ENCODE results near the gene LOXL3.

Gene LOXL3

DNA sequence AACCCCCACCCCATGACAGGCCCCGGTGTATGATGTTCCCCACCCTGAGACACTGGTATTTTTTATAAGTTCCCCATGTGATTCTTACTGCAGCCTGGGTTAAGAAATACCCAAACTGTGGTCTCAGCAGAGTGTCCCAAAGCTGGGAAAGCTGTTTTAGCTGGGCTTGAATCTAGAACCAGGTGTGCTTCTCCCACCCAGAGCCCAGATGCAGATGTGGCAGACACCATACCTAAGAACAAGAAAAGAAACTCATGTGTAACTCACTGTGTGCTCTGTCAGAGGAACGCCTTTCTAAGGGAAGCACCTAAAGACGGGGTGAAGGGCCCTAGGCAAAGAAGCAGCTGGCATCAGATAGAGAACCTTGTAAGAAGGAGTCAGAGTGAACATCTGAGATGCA, 24.7 kb upstream of the LOXL3 start:
- TF ChIP-seq ZNF274 (IDR thresholded peaks at IDR 0.05; ENCODE audit: low read depth, low read length) (no peak), SUZ12 (IDR thresholded peaks at IDR 0.05; ENCODE audit: extremely low read depth, insufficient read depth, insufficient read length) (no peak), YY1 (IDR thresholded peaks at IDR 0.05; ENCODE audit: insufficient read depth, insufficient read length) (no peak)
- peaks cover 9% of the 10 kb centered on the region for H3K36me3 ChIP-seq (ENCODE audit: insufficient read depth, insufficient read length, low read length)
- H3K27me3 ChIP-seq (ENCODE audit: insufficient read depth, insufficient read length), result no peaks in the 10 kb centered on the region
- H3K4me3 ChIP-seq (ENCODE audit: insufficient read length, low read depth), result no peak overlapping the region
- no peak for DNase-seq (ENCODE audit: low read depth, low spot score)
- H3K9me3 ChIP-seq (ENCODE audit: insufficient read depth, low read length), result no peaks in the 10 kb centered on the region
- no peak overlapping the region for H3K9ac ChIP-seq (ENCODE audit: insufficient read length, low read depth)
- no peaks in the 10 kb centered on the region for H3K4me1 ChIP-seq (ENCODE audit: insufficient read depth, insufficient read length)

DNA sequence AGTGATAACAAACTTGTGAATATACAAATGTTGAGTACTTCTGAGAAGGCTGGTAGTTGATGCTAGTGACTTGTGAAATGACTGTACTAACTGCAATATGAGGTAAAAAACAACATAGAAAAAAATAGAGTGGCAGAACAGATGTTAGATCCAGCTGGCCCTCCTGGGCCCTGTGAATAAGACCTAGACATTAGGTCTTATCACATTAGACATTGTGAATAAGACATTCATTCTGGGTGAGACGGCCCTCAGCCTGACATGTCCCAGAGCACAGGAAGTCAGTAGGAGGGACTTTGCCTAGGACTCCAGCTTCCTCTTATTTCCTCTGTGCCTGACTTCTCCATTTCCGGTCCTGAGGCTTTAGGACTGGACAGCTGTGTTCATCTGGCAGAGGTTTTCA, 23.7 kb upstream of the LOXL3 start:
- TF ChIP-seq SUZ12 (IDR thresholded peaks at IDR 0.05; ENCODE audit: extremely low read depth, insufficient read depth, insufficient read length), result no peak
- TF ChIP-seq ZNF274 (IDR thresholded peaks at IDR 0.05; ENCODE audit: low read depth, low read length), result no peak
- no peak for TF ChIP-seq YY1 (IDR thresholded peaks at IDR 0.05; ENCODE audit: insufficient read depth, insufficient read length)
- Histone ChIP-seq H3K4me1 (ENCODE audit: insufficient read depth, insufficient read length) (no peaks in the 10 kb centered on the region), H3K4me3 (ENCODE audit: insufficient read length, low read depth) (no peak overlapping the region), H3K27me3 (ENCODE audit: insufficient read depth, insufficient read length) (no peaks in the 10 kb centered on the region), H3K9me3 (ENCODE audit: insufficient read depth, low read length) (no peaks in the 10 kb centered on the region), H3K9ac (ENCODE audit: insufficient read length, low read depth) (no peak overlapping the region), H3K36me3 (ENCODE audit: insufficient read depth, insufficient read length, low read length) (peaks cover 9% of the 10 kb centered on the region)
- DNase-seq (ENCODE audit: low read depth, low spot score), result no peak

DNA sequence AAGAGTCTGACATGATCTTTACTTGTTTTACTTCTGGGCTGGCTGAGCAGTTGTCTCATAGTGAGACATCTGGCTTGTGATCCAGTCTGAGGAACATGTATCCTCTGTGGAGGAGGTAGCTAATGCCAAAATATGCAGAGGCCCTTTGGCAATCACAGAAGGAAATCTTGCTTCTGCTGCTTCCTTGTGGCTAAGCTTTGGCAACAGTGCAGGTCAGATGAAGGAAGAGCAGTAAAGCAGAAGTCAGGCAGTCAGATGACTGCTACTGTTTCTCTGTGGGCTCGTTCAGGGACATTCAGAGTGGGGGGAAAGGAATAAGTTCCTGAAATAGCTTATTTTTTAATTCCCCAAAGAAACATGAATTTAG, 23.1 kb upstream of the LOXL3 start:
- no peak for DNase-seq (ENCODE audit: low read depth, low spot score)

DNA sequence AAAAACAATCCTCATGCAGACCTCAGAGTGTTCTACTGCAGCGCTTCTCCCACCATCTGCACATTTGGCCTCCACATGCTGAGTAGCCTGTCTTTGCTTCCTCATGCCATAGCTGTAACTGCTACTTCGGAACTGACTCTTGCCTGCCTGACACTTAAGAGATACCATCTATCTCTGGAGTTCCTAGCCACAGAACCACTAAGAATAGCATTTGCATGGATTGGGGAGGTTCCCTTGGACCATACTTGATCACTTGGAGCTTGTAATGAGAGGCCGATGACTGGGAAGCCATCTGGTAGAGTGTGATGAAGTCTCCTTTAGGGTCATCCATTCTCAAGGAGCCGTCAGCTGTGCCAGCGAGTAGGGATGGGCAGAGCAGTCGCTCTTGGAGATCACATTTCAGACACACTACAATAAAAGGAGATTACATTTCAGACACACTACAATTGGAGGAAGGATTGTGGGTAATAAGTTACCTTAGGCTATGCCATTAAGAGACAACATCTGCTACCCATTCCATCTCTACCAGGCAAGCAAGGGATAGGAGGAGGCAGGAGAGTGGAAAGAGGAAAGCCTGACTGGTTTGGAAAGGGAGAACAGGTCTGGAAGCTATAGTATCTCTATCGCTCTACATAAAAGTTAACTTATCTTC, 22.6 kb upstream of the LOXL3 start:
- Histone ChIP-seq H3K9ac (ENCODE audit: insufficient read length, low read depth) (no peak overlapping the region), H3K36me3 (ENCODE audit: insufficient read depth, insufficient read length, low read length) (peaks cover 7% of the 10 kb centered on the region)
- DNase-seq (ENCODE audit: low read depth, low spot score), result no peak

More for the DNA sequence above, 23.1 kb upstream of the LOXL3 start:
- Histone ChIP-seq H3K27me3 (ENCODE audit: insufficient read depth, insufficient read length) (no peaks in the 10 kb centered on the region), H3K9ac (ENCODE audit: insufficient read length, low read depth) (no peak overlapping the region), H3K36me3 (ENCODE audit: insufficient read depth, insufficient read length, low read length) (peaks cover 9% of the 10 kb centered on the region), H3K4me1 (ENCODE audit: insufficient read depth, insufficient read length) (no peaks in the 10 kb centered on the region), H3K4me3 (ENCODE audit: insufficient read length, low read depth) (no peak overlapping the region), H3K9me3 (ENCODE audit: insufficient read depth, low read length) (no peaks in the 10 kb centered on the region)
- no peak for TF ChIP-seq YY1 (IDR thresholded peaks at IDR 0.05; ENCODE audit: insufficient read depth, insufficient read length)
- no peak for TF ChIP-seq SUZ12 (IDR thresholded peaks at IDR 0.05; ENCODE audit: extremely low read depth, insufficient read depth, insufficient read length)
- no peak for TF ChIP-seq ZNF274 (IDR thresholded peaks at IDR 0.05; ENCODE audit: low read depth, low read length)

DNA sequence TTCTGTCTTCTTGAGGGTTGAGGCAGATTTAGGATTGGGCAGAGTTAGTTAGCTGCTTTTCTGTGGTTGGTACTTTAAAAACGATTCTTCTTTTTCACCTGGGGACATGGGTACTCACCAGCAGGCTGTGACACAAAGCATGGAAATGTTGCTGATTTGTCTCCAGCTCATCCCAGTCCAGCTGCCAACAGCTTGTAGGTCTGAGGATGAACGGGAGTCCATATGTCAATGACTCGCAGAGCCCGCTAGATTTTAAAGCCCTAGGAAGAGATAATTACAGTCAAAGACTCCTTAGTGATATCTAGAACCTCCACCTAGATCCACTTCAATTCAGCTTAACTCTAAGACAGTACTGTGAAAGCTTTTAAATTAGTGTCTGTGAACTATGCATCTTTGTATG, 21.6 kb upstream of the LOXL3 start:
- Histone ChIP-seq H3K4me3 (ENCODE audit: insufficient read length, low read depth) (no peak overlapping the region), H3K27me3 (ENCODE audit: insufficient read depth, insufficient read length) (no peaks in the 10 kb centered on the region), H3K4me1 (ENCODE audit: insufficient read depth, insufficient read length) (no peaks in the 10 kb centered on the region), H3K36me3 (ENCODE audit: insufficient read depth, insufficient read length, low read length) (no peaks in the 10 kb centered on the region), H3K9me3 (ENCODE audit: insufficient read depth, low read length) (no peaks in the 10 kb centered on the region), H3K9ac (ENCODE audit: insufficient read length, low read depth) (no peak overlapping the region)
- no peak for DNase-seq (ENCODE audit: low read depth, low spot score)
- TF ChIP-seq SUZ12 (IDR thresholded peaks at IDR 0.05; ENCODE audit: extremely low read depth, insufficient read depth, insufficient read length), result no peak
- TF ChIP-seq ZNF274 (IDR thresholded peaks at IDR 0.05; ENCODE audit: low read depth, low read length), result no peak
- TF ChIP-seq YY1 (IDR thresholded peaks at IDR 0.05; ENCODE audit: insufficient read depth, insufficient read length), result no peak

More for the DNA sequence above, 22.6 kb upstream of the LOXL3 start:
- Histone ChIP-seq H3K9me3 (ENCODE audit: insufficient read depth, low read length) (no peaks in the 10 kb centered on the region), H3K4me3 (ENCODE audit: insufficient read length, low read depth) (no peak overlapping the region), H3K4me1 (ENCODE audit: insufficient read depth, insufficient read length) (no peaks in the 10 kb centered on the region), H3K27me3 (ENCODE audit: insufficient read depth, insufficient read length) (no peaks in the 10 kb centered on the region)
- TF ChIP-seq YY1 (IDR thresholded peaks at IDR 0.05; ENCODE audit: insufficient read depth, insufficient read length) (no peak), ZNF274 (IDR thresholded peaks at IDR 0.05; ENCODE audit: low read depth, low read length) (no peak), SUZ12 (IDR thresholded peaks at IDR 0.05; ENCODE audit: extremely low read depth, insufficient read depth, insufficient read length) (no peak)

DNA sequence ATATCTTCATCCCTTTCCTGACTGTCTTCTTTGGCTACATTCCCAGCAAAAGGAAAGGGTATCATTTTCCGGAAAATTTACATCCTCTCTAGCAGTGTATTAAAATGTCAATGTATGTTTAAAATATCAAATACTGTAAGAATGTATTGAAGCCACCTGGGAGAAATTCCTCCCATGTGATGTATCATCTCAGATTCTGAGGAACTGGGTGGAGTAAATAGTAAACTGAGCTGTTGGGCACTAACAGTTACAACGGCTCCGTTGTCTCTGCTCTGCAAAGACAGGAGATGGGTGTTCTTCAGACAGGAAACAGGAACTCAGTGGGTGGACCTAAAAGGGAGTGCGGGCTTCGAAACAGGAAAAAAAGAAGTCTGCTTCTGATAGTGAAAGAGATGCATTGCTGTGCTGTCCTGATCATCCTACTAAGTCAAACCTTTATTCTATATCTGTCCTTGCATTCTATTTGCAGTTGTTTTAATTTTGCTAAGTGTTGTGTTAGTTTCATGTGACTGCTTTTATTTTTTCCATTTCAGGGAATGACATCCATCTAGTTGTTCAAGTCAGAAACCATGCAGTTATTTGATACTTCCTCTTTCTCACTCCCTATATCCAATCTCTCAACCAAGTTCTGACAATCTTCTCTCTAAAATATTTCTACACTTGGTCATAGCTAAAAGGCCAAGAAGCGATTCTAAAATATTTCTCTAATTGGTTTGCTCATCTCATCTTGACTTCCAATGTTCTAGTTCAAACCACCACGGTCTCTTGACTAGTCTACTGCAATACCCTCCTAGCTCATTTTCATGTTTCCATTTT, 20.2 kb upstream of the LOXL3 start:
- Histone ChIP-seq H3K27me3 (ENCODE audit: insufficient read depth, insufficient read length) (no peaks in the 10 kb centered on the region), H3K36me3 (ENCODE audit: insufficient read depth, insufficient read length, low read length) (no peaks in the 10 kb centered on the region), H3K4me1 (ENCODE audit: insufficient read depth, insufficient read length) (no peaks in the 10 kb centered on the region), H3K9ac (ENCODE audit: insufficient read length, low read depth) (no peak overlapping the region), H3K4me3 (ENCODE audit: insufficient read length, low read depth) (no peak overlapping the region), H3K9me3 (ENCODE audit: insufficient read depth, low read length) (no peaks in the 10 kb centered on the region)
- DNase-seq (ENCODE audit: low read depth, low spot score), result no peak
- TF ChIP-seq ZNF274 (IDR thresholded peaks at IDR 0.05; ENCODE audit: low read depth, low read length), result no peak
- TF ChIP-seq YY1 (IDR thresholded peaks at IDR 0.05; ENCODE audit: insufficient read depth, insufficient read length), result no peak
- no peak for TF ChIP-seq SUZ12 (IDR thresholded peaks at IDR 0.05; ENCODE audit: extremely low read depth, insufficient read depth, insufficient read length)

DNA sequence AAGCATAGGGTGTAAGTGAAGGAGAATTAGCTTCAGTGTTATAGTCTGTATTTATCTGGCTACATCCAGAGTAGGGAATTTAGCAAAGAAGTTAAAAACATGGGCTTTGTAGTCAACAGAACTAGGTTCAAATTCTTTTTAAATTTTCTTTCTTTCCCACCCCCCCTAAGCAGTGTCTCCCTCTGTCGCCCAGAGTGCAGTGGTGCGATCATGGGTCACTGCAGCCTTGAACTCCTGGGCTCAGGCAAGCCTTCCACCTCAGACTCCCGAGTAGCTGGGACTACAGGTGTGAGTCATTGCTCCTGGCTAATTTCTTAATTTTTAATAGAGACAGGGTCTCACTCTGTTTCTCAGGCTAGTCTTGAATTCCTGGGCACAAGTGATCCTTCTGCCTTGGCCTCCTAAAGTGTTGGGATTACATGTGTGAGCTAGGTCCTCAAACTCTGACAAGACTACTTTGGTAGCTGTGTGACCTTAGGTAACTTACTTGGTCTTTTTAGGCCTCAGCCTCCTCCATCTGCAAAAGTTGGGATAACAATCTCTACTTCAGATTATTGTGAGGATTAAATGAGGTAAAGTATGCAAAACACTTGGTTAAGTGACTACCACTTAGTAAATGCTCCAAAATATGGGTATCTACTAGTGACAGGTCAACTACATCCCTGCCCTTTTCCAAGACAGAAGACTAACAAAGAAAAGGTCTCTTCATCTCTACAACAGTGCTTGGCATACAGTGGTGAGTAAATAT, 18.6 kb upstream of the LOXL3 start:
- peaks cover 4% of the 10 kb centered on the region for H3K36me3 ChIP-seq (ENCODE audit: insufficient read depth, insufficient read length, low read length)
- H3K4me3 ChIP-seq (ENCODE audit: insufficient read length, low read depth), result no peak overlapping the region
- TF ChIP-seq YY1 (IDR thresholded peaks at IDR 0.05; ENCODE audit: insufficient read depth, insufficient read length) (no peak), SUZ12 (IDR thresholded peaks at IDR 0.05; ENCODE audit: extremely low read depth, insufficient read depth, insufficient read length) (no peak), ZNF274 (IDR thresholded peaks at IDR 0.05; ENCODE audit: low read depth, low read length) (no peak)
- no peaks in the 10 kb centered on the region for H3K9me3 ChIP-seq (ENCODE audit: insufficient read depth, low read length)
- H3K9ac ChIP-seq (ENCODE audit: insufficient read length, low read depth), result no peak overlapping the region
- DNase-seq (ENCODE audit: low read depth, low spot score), result no peak
- no peaks in the 10 kb centered on the region for H3K27me3 ChIP-seq (ENCODE audit: insufficient read depth, insufficient read length)
- no peaks in the 10 kb centered on the region for H3K4me1 ChIP-seq (ENCODE audit: insufficient read depth, insufficient read length)

Data from NT2/D1 (cell line).